Measurements from ENCODE around the gene CDH23. TPM values are rescaled to one million over a fixed set of nuclear protein-coding genes. Genes with fewer than 3 reads are reported as not detected.

Gene CDH23
- total RNA-seq, 2 donors from 2014 or later: 3.9 to 74.8 TPM

- Histone ChIP-seq H3K4me3 (no peak overlapping the region), H3K27me3 (replicated peaks; ENCODE audit: insufficient read depth) (no peaks in the 10 kb centered on the region), H3K27ac (no peak overlapping the region), H3K36me3 (no peaks in the 10 kb centered on the region), H3K9me3 (no peaks in the 10 kb centered on the region), H3K4me1 (replicated peaks) (no peaks in the 10 kb centered on the region)
- intact Hi-C loops (cut with DNase I): loop anchor here (5.0 to 10.0 kb wide), 2 partner anchors 418 to 501 kb away; no protein-coding TSS in a partner anchor
- WGBS: 91% methylated on average over 8 of the region's 8 CpGs
- no peak for DNase-seq (ENCODE audit: low spot score)
- TF ChIP-seq POLR2AphosphoS5 (IDR thresholded peaks at IDR 0.05): no peak
- TF ChIP-seq POLR2A (IDR thresholded peaks at IDR 0.05): no peak
- no peak for TF ChIP-seq CTCF (IDR thresholded peaks at IDR 0.05)
Observed at GRCh38 chr10:71393841-71394475, 2.8 kb upstream of the CDH23 start.

- TF ChIP-seq POLR2A (IDR thresholded peaks at IDR 0.05): no peak
- no peak for TF ChIP-seq CTCF (IDR thresholded peaks at IDR 0.05)
- no peak for TF ChIP-seq POLR2AphosphoS5 (IDR thresholded peaks at IDR 0.05)
- Histone ChIP-seq H3K27ac (no peak overlapping the region), H3K36me3 (no peaks in the 10 kb centered on the region), H3K27me3 (replicated peaks; ENCODE audit: insufficient read depth) (no peaks in the 10 kb centered on the region), H3K4me1 (replicated peaks) (no peaks in the 10 kb centered on the region), H3K4me3 (no peak overlapping the region), H3K9me3 (no peaks in the 10 kb centered on the region)
- no peak for DNase-seq (ENCODE audit: low spot score)
- WGBS: 93% methylated on average over 10 of the region's 11 CpGs
- intact Hi-C loops (cut with DNase I): loop anchor here (5.0 to 10.0 kb wide), 5 partner anchors 78 to 500 kb away; partner anchors contain the start of gene SLC29A3
Observed at GRCh38 chr10:71394926-71395562, 1.7 kb upstream of the CDH23 start.

- WGBS: 91% methylated on average over 4 of the region's 4 CpGs
- no peaks in the 10 kb centered on the region for H3K4me1 ChIP-seq (replicated peaks)
- intact Hi-C loops (cut with DNase I): loop anchor here (5.0 to 10.0 kb wide), 4 partner anchors 78 to 499 kb away; partner anchors contain the start of gene SLC29A3
- H3K27me3 ChIP-seq (replicated peaks; ENCODE audit: insufficient read depth): no peaks in the 10 kb centered on the region
- no peak for DNase-seq (ENCODE audit: low spot score)
- H3K9me3 ChIP-seq: no peaks in the 10 kb centered on the region
- no peak overlapping the region for H3K4me3 ChIP-seq
- H3K36me3 ChIP-seq: no peaks in the 10 kb centered on the region
- H3K27ac ChIP-seq: no peak overlapping the region
- TF ChIP-seq POLR2A (IDR thresholded peaks at IDR 0.05) (no peak), POLR2AphosphoS5 (IDR thresholded peaks at IDR 0.05) (no peak), CTCF (IDR thresholded peaks at IDR 0.05) (no peak)
Observed at GRCh38 chr10:71395621-71396020, 1.1 kb upstream of the CDH23 start.

GRCh38 chr10:71396084-71396710 is 523 bp upstream of the CDH23 start:
- H3K9me3 ChIP-seq: no peaks in the 10 kb centered on the region
- no peaks in the 10 kb centered on the region for H3K36me3 ChIP-seq
- peak overlapping the region; percentile 43 to 53 for H3K4me3 ChIP-seq
- no peaks in the 10 kb centered on the region for H3K4me1 ChIP-seq (replicated peaks)
- intact Hi-C loops (cut with DNase I): loop anchor here (5.0 to 10.0 kb wide), 4 partner anchors 79 to 499 kb away; partner anchors contain the start of gene SLC29A3
- no peak for TF ChIP-seq POLR2A (IDR thresholded peaks at IDR 0.05)
- TF ChIP-seq POLR2AphosphoS5 (IDR thresholded peaks at IDR 0.05): no peak
- peak; percentile 25 to 86 (median 69) for TF ChIP-seq CTCF (IDR thresholded peaks at IDR 0.05)
- no peaks in the 10 kb centered on the region for H3K27me3 ChIP-seq (replicated peaks; ENCODE audit: insufficient read depth)
- H3K27ac ChIP-seq: peak overlapping the region; percentile 42 to 46
- whole genome bisulfite sequencing: 39% methylated on average over 18 of the region's 46 CpGs
- peak; percentile 52 for DNase-seq (ENCODE audit: low spot score)
